ENCODE data around the gene PP2D1.

DNA sequence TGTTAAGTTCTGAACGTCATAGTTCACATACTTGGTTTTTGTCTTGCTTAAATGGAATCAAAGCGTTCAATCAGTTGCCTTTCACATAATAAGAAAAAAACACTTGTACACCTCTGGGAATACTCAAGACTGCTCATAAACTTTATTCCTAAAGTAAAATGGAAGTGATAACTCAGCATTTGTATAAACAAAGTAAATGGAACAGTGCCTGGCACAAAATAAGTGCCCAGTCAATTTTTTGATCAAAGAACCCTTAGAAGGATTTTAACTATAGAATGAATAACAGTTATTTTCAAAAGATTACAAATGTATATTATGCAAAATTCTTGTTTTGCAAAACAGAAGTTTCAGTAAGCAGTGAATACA, 63.9 kb downstream of the PP2D1 start:
- TF ChIP-seq, protein P1, sequence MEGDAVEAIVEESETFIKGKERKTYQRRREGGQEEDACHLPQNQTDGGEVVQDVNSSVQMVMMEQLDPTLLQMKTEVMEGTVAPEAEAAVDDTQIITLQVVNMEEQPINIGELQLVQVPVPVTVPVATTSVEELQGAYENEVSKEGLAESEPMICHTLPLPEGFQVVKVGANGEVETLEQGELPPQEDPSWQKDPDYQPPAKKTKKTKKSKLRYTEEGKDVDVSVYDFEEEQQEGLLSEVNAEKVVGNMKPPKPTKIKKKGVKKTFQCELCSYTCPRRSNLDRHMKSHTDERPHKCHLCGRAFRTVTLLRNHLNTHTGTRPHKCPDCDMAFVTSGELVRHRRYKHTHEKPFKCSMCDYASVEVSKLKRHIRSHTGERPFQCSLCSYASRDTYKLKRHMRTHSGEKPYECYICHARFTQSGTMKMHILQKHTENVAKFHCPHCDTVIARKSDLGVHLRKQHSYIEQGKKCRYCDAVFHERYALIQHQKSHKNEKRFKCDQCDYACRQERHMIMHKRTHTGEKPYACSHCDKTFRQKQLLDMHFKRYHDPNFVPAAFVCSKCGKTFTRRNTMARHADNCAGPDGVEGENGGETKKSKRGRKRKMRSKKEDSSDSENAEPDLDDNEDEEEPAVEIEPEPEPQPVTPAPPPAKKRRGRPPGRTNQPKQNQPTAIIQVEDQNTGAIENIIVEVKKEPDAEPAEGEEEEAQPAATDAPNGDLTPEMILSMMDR (IDR thresholded peaks at IDR 0.05; ENCODE audit: poor library complexity), result no peak
- no peak for TF ChIP-seq EZH2 (IDR thresholded peaks at IDR 0.05; ENCODE audit: borderline replicate concordance)
- no peak for TF ChIP-seq EZH2phosphoT487 (IDR thresholded peaks at IDR 0.05; ENCODE audit: low read depth, severe bottlenecking, unreplicated experiment)
